Measurements from ENCODE around the gene CMTM6.
"Not testable (repeated sequence)": the region's sequence is repeated elsewhere in the genome, so short reads cannot be mapped to it uniquely, and the experiment has no call there.

The CMTM6 gene, protein sequence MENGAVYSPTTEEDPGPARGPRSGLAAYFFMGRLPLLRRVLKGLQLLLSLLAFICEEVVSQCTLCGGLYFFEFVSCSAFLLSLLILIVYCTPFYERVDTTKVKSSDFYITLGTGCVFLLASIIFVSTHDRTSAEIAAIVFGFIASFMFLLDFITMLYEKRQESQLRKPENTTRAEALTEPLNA

GRCh38 chr3:32502118-32502945 lies at the start of gene CMTM6:
Gene CMTM6, minus strand, starts transcription at chr3:32502852. Its CDS starts 107 bp downstream, at chr3:32502745.
- DNase-seq = peak; percentile 29

DNA sequence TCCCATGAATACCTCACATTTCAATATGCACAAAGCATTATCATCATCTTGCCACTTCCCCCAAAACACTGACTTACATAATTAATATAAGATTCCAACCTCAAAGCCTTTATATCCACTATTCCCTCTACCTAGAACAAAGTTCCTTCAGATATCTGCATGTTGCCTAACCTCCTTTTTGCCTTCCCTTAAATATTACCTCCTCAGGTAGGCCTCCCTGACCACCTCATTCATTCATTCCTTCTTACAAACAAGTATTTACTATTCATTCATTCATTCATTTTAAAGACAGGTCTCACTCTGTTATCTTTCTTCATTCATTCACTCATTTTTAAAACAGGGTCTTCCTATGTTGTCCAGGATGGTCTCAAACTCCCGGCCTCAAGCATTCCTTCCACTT lies 49.4 kb upstream of the CMTM6 start:
- DNase-seq = no peak

GRCh38 chr3:32551496-32551895 lies 48.8 kb upstream of the CMTM6 start:
- DNase-seq = no peak

- no peak for DNase-seq
Measured at GRCh38 chr3:32551087-32551486, 48.4 kb upstream of the CMTM6 start.

DNA sequence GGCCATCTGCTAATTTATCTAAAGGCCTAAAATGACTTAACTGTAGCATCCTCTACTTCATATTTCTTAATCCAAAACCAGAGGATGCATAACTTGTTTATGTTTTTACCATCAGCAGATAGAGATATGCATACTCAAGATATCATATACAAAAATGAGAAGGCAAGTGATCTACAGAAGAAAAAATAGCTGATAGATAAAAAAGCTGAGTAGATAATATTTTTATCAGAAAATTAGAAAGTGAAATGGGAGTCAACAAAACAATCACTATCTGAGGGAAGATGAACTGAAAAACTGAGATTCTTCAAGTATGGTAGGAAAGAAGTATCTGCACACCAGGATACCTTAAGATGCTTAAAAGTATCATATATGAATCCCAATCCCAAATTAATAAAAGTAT lies 42.7 kb upstream of the CMTM6 start:
- no peak for DNase-seq

DNA sequence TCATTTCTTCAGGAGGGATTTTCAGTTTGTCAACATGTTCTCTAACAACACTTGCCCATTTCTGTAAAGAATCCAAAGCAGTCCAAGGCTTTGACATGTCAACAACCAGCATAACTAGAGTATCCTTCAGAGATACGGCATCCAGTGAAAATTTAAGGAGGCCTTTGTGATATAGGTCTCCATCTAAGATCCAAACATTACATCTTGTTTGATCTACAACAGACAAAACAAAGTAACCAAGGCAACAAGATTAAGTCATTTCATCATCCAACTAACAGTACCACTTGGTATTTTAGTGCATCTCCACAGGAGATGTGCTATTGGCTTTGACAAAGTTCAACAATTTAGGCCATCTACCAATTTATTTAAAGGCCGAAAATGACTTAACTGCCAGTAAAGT lies 42.2 kb upstream of the CMTM6 start:
- DNase-seq = no peak

DNA sequence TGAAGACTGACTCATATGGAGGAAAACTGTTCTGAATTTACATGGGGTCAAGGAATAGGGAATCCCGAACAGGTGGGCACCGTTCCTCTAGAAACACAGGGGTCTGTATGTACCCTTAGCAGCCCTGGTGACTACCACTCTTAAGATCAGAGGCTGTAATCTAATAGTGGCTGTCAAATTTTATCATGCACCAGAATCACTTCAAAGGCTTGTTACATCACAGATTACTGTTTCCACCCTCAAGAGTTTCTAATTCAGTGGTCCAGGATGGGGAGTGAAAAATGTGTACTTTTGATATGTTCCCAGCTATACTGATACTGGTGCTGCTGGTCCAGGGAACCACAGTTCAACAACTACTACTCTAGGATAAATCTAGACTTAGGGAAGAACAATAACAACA lies 40.2 kb upstream of the CMTM6 start:
- no peak for DNase-seq

- DNase-seq = no peak
Measured at GRCh38 chr3:32540899-32541298, 38.2 kb upstream of the CMTM6 start.

GRCh38 chr3:32532434-32532833 lies 29.8 kb upstream of the CMTM6 start:
- no peak for DNase-seq

DNA sequence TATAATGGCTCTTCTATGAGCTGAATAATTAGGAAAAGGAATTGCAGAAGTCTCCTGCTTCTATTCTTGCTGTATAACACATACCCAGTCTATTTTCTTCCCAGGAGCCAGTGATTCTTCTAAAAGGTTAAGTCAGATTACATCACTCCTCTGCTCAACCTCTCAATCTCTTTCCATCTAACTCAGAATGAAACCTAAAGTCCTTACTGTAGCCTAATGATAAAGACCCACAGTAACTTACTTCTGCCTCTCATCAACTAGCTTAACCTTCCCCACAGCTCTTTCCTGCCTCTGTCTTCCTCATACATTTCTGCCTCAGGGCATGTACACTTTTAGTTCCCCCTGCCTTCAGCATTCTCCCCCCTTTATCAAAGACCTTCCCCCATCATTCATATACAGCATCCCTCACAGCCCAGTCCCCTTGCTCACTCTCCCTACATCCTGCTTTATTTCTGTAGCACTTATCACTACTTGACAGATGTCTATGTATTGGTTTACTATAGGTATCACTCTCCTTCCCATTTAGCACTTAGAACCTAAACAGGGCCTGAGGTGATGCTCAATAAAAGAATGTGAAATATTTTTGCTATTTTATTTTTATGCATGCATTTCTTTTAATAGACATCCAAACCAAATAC lies 28.5 kb upstream of the CMTM6 start:
- DNase-seq = no peak

- no peak for DNase-seq
Measured at GRCh38 chr3:32525720-32526119, 23.1 kb upstream of the CMTM6 start.

DNA sequence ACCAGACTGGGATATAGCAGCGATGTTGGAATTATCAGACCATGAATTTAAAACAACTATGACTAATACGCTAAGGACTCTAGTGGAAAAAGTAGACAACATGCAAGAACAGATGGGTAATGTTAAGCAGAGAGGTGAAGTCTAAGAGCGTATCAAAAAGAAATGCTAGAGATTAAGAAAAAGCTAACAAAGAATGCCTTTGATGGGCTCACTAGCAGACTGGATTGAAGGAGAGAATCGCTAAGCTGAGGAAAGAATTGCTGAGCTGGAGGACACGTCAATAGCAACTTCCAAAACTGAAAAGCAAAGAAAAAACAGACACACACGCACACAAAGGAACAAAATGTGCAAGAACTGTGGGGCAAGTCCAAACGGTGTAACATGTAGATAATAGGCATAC lies 20.0 kb upstream of the CMTM6 start:
- no peak for DNase-seq

DNA sequence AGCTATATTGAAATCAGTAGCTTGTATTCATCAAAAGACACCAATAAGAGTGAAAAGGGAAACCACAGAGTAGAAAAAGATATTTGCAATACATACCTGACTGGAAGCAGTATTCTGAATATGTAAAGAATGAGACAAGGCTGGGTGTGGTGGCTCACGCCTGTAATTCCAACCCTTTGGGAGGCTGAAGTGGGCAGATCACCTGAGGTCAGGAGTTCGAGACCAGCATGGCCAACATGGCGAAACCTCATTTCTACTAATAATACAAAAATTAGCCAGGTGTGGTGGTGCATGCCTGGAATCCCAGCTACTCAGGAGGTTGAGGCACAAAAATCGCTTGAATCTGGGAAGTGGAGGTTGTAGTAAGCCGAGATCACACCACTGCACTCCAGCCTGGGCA lies 16.3 kb upstream of the CMTM6 start:
- DNase-seq = not testable (repeated sequence)

- not testable (repeated sequence) for DNase-seq
Measured at GRCh38 chr3:32516751-32517150, 14.1 kb upstream of the CMTM6 start.

DNA sequence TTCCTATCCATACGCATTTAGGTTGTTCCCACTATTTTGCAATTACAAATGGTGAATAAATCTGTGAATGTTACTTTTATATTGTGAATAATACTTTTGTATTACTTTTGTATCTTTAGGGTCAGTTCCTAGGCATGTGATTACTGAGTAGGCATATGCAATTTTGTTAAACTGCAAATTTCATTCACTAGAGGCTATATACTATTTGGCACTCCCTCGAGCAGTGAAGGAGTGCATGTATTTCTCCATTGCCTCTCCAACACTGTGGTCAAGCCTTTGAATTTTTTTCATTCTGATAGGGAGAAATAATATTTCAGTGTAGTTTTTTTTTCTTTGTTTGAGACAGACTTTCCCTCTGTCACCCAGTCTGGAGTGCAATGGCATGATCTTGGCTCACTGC lies 8.4 kb upstream of the CMTM6 start:
- DNase-seq = no peak

DNA sequence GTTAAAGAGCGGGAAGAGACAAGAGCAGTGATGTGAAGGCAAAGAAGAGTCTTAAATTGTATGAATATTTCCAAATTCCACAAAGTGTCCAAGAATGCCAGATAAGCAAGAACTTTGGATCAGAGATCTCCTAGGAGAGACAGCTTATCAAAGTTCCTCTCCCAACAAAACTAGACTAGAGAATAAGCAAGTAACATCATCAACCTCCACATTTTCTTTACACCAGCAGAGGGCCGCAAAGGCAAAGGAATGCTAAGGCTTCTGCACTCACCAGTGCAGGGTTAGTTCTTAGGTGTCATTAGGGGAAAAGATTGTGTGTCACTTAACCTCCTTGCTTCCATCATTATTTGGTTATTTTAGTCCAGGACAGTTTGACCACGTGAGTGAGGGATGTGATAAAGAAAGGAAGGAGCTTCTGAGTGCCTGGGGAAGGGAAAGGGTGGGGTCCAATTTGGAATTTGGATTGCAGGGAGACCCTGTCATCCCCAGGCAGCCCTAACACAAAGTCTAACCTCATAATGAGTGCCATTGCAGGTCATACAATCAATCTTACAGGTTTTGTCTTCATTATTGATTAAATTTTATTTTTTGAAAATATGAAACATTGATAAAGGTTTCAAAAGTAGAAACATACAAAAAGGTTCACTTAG lies 7.5 kb upstream of the CMTM6 start:
- peak; percentile 7 for DNase-seq

GRCh38 chr3:32508711-32509110 lies 6.1 kb upstream of the CMTM6 start:
- DNase-seq = peak; percentile 14

DNA sequence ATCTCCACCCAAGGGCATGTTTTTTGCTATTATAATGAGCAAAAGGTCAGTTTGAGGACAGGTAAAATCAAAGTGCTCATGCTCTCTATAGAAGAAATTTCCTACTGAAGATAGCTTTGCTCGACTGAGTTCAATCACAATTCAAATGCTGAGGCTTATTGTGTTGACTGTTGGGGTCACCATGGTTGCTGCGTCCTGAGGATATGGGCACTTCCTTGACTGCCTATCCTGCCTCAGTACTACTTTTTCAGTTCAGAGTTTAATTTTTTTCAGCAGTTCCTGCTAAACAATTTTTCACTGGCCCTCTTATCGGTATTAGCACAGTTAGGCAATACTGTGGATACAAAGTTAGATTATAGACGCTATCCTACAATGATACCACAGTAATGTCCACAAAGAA lies 3.8 kb upstream of the CMTM6 start:
- no peak for DNase-seq

- DNase-seq = no peak
Measured at GRCh38 chr3:32502946-32503286, 264 bp upstream of the CMTM6 start.

GRCh38 chr3:32501783-32502117 lies 902 bp downstream of the CMTM6 start:
- DNase-seq = no peak

DNA sequence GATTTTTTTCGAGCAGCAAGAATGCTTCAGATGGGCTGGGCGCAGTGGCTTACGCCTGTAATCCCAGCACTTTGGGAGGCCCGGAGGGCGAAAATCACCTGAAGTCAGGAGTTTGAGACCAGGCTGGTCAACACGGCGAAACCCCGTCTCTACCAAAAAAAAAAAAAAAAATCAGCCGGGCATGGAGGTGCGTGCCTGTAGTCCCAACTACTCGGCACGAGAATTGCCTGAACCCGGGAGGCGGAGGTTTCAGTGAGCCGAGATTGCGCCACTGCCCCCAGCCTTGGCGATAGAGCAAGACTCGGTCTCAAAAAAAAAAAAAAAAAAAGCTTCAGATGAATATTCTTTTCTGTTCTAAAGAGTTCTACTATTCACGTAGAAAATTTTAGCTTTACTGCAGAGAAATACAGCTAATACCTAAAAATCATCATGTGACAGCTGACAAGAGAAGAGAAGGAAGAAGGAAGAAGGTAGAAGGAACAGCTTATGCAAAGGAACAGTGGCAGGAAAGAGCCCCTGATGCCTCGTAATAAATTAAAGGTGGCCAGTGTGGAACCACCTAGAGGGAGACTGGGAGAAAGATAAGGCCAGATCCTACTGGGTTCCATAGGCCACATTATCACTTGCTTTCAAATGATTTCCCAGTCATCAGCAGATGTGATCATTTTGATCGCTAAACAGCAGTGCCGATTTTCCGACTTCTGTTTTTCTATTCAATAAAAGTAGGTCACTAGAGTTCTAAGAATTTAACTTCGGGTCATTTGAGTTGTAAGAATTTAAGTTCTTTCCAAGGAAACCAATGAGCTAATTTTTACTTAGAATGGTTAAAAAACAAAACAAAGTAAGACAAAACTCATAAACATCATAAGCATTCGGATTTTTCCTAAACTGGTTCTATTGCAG lies 1.5 kb downstream of the CMTM6 start:
- DNase-seq = no peak

GRCh38 chr3:32500231-32500630 lies 2.4 kb downstream of the CMTM6 start:
- DNase-seq = no peak

- no peak for DNase-seq
Measured at GRCh38 chr3:32499585-32499984, 3.1 kb downstream of the CMTM6 start.
